Measurements from ENCODE around the gene PIGX.

The PIGX gene

DNA sequence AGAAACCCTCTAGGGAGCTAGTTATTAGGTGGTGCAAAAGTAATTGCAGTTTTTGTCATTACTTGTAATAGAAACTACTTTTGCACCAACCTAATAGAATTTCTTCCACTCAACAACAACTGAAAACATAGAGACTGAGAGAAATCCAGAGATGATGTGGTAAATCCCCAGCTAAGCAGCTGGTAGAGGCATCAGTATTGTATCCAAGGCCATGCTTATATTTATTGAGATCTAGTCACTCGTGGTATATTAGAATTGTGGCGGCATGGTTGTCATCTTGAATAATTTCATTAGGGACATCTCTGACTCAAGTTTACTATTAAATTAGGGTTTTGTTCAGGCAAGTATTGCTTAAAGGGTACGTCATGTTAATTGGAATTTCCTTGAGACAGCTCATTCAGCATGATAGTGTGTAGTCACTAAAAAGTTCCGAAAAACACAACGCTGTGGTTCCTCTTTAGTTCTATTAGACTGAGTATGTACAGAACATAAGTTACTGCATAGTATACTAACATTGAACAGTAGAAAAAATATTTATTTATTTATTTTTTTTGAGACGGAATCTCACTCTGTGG is 62.8 kb downstream of the PIGX start:
- Histone ChIP-seq H3K4me1 (ENCODE audit: control insufficient read depth, insufficient read depth, low read length, poor library complexity, severe bottlenecking) (peaks cover 14% of the 10 kb centered on the region), H3K4me3 (ENCODE audit: insufficient read depth, low read depth, low read length, poor library complexity, severe bottlenecking) (no peak overlapping the region), H3K27ac (ENCODE audit: insufficient read depth, low read length, poor library complexity, severe bottlenecking) (no peak overlapping the region), H3K36me3 (ENCODE audit: control insufficient read depth, insufficient read depth, low read length) (no peaks in the 10 kb centered on the region), H3K27me3 (replicated peaks; ENCODE audit: control insufficient read depth, insufficient read depth, low read length, poor library complexity, severe bottlenecking) (no peaks in the 10 kb centered on the region), H3K9me3 (ENCODE audit: control insufficient read depth, low read length) (no peaks in the 10 kb centered on the region)
- no peak for DNase-seq

DNA sequence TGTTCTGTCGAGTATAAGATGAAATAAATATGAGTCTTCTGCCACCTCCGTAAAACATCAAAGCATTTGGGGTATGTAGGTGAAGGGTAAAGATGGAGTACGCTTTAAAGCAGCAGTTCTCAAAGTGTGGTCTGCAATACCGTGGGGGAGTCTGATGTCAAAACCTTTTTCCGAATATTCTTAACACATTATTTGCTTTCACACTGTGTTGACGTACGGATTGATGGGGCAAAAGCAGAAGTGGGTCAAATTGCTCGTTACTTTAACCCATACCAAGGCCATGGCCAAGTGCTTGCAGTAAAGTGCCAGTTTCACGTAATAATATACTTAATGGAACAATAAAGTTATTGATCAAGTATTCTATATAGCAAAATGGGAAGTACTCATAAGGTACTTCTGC is 63.8 kb downstream of the PIGX start:
- H3K9me3 ChIP-seq (ENCODE audit: control insufficient read depth, low read length), result no peaks in the 10 kb centered on the region
- H3K4me1 ChIP-seq (ENCODE audit: control insufficient read depth, insufficient read depth, low read length, poor library complexity, severe bottlenecking), result peaks cover 14% of the 10 kb centered on the region
- H3K4me3 ChIP-seq (ENCODE audit: insufficient read depth, low read depth, low read length, poor library complexity, severe bottlenecking), result no peak overlapping the region
- no peak for DNase-seq
- H3K36me3 ChIP-seq (ENCODE audit: control insufficient read depth, insufficient read depth, low read length), result no peaks in the 10 kb centered on the region
- H3K27ac ChIP-seq (ENCODE audit: insufficient read depth, low read length, poor library complexity, severe bottlenecking), result no peak overlapping the region
- H3K27me3 ChIP-seq (replicated peaks; ENCODE audit: control insufficient read depth, insufficient read depth, low read length, poor library complexity, severe bottlenecking), result no peaks in the 10 kb centered on the region

DNA sequence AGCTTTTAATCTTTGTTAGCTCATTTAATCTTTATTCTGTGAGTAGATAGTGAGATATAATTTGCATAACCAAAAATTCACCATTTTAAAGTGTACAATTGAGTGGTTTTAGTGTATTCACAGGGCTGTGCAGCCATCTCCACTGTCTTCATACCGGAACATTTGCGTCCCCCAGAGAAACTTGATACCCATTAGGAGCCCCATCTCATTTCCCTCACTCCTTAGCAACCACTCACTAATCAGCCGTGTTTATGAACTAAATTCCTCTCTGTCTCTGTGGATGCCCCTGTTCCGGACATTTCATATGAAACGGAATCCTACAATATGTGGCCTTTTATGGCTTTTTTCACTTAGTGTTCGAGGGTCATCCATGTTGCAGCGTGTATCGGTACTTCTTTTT is 65.7 kb downstream of the PIGX start:
- H3K27ac ChIP-seq (ENCODE audit: insufficient read depth, low read length, poor library complexity, severe bottlenecking), result no peak overlapping the region
- H3K4me1 ChIP-seq (ENCODE audit: control insufficient read depth, insufficient read depth, low read length, poor library complexity, severe bottlenecking), result peaks cover 14% of the 10 kb centered on the region
- no peak for DNase-seq
- H3K4me3 ChIP-seq (ENCODE audit: insufficient read depth, low read depth, low read length, poor library complexity, severe bottlenecking), result no peak overlapping the region
- H3K36me3 ChIP-seq (ENCODE audit: control insufficient read depth, insufficient read depth, low read length), result no peaks in the 10 kb centered on the region
- no peaks in the 10 kb centered on the region for H3K27me3 ChIP-seq (replicated peaks; ENCODE audit: control insufficient read depth, insufficient read depth, low read length, poor library complexity, severe bottlenecking)
- no peaks in the 10 kb centered on the region for H3K9me3 ChIP-seq (ENCODE audit: control insufficient read depth, low read length)

DNA sequence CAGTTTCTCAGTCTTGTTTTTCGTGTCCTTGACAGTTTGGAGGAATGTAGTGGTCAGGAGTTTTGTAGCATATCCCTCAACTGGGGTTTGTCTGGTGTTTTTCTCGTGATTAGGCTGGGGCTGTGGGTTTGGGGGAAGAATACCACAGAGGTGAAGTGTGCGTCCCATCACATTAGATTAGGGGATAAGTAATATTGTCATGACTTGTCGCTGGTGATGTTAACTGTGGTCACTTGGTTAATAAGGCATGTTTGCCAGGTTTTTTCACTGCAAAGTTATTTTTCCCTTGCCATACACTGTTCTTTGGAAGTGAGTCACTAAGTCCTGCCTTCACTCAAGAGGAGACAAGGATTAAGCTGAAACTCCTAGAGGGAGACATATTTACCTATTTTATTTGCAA is 66.6 kb downstream of the PIGX start:
- DNase-seq, result no peak
- H3K9me3 ChIP-seq (ENCODE audit: control insufficient read depth, low read length), result no peaks in the 10 kb centered on the region
- peaks cover 14% of the 10 kb centered on the region for H3K4me1 ChIP-seq (ENCODE audit: control insufficient read depth, insufficient read depth, low read length, poor library complexity, severe bottlenecking)
- no peak overlapping the region for H3K4me3 ChIP-seq (ENCODE audit: insufficient read depth, low read depth, low read length, poor library complexity, severe bottlenecking)
- no peaks in the 10 kb centered on the region for H3K27me3 ChIP-seq (replicated peaks; ENCODE audit: control insufficient read depth, insufficient read depth, low read length, poor library complexity, severe bottlenecking)
- H3K36me3 ChIP-seq (ENCODE audit: control insufficient read depth, insufficient read depth, low read length), result peaks cover 7% of the 10 kb centered on the region
- no peak overlapping the region for H3K27ac ChIP-seq (ENCODE audit: insufficient read depth, low read length, poor library complexity, severe bottlenecking)

- H3K27ac ChIP-seq (ENCODE audit: insufficient read depth, low read length, poor library complexity, severe bottlenecking), result no peak overlapping the region
- H3K9me3 ChIP-seq (ENCODE audit: control insufficient read depth, low read length), result no peaks in the 10 kb centered on the region
- peaks cover 6% of the 10 kb centered on the region for H3K4me1 ChIP-seq (ENCODE audit: control insufficient read depth, insufficient read depth, low read length, poor library complexity, severe bottlenecking)
- H3K36me3 ChIP-seq (ENCODE audit: control insufficient read depth, insufficient read depth, low read length), result peaks cover 9% of the 10 kb centered on the region
- H3K27me3 ChIP-seq (replicated peaks; ENCODE audit: control insufficient read depth, insufficient read depth, low read length, poor library complexity, severe bottlenecking), result no peaks in the 10 kb centered on the region
- no peak overlapping the region for H3K4me3 ChIP-seq (ENCODE audit: insufficient read depth, low read depth, low read length, poor library complexity, severe bottlenecking)
- DNase-seq, result no peak
Observed at GRCh38 chr3:196782511-196782910, 70.3 kb downstream of the PIGX start.

All from effector memory CD4-positive, alpha-beta T cell (primary cell).